ENCODE measurements around the gene PSG7.
"Not testable (repeated sequence)": the region's sequence is repeated elsewhere in the genome, so short reads cannot be mapped to it uniquely, and the experiment has no call there.

Gene PSG7

GRCh38 chr19:42937107-42937506, at the start of gene PSG7:
TSS of gene PSG7 (minus strand) at chr19:42937207. CDS start at chr19:42937076, 131 bp downstream.
- not testable (repeated sequence) for H3K4me1 Mint-ChIP-seq; DNase-seq (ENCODE audit: low spot score in 2 of 2); H3K9me3 Mint-ChIP-seq; H3K27ac Mint-ChIP-seq; ATAC-seq; H3K36me3 Mint-ChIP-seq; H3K4me3 Mint-ChIP-seq

DNA sequence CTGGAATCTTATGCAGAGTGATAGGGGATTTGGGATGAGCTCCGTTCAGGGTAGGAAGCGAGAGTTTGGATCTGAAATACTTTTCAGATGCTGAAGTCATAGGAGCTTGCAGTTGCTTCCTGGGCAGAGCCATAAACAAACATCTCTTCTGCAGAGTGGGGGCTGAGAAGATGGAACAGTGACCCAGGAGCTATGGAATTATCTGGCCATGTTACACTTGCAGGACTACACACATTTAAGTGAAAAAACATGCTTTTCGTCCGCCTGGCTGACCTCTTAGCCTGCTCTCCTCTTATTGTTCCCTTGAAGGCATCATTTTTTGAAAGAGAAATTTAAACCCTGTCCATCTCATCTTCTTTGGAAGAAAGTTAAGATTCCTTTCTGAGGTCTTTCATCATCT, 48.6 kb upstream of the PSG7 start:
- H3K36me3 Mint-ChIP-seq = no peaks in the 10 kb centered on the region
- ATAC-seq (no peak), DNase-seq (ENCODE audit: low spot score in 2 of 2) (no peak)
- peaks cover 8% of the 10 kb centered on the region for H3K9me3 Mint-ChIP-seq
- H3K27ac Mint-ChIP-seq = no peak overlapping the region
- no peak overlapping the region for H3K4me3 Mint-ChIP-seq
- H3K4me1 Mint-ChIP-seq = no peaks in the 10 kb centered on the region

DNA sequence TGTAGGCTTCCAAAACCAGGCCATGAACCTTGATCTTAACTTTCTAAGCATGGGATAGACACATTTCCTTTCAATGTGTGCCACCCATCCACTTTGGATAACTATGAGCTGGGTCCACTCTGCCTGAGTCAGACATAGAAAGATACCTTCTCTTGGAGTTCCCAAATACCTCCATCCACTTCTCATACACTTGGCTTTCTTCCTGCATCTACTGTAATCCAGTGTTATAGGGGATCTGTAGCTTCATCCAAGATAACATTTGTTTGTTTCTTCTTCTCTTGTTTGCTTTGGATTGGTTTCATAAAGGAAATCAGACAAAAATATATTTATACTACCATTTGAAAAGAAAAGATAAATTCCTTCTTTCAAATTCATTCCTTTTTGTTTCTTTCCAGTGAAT, 45.1 kb upstream of the PSG7 start:
- not testable (repeated sequence) for H3K4me1 Mint-ChIP-seq; H3K9me3 Mint-ChIP-seq; H3K36me3 Mint-ChIP-seq; DNase-seq (ENCODE audit: low spot score in 2 of 2); ATAC-seq; H3K4me3 Mint-ChIP-seq; H3K27ac Mint-ChIP-seq

DNA sequence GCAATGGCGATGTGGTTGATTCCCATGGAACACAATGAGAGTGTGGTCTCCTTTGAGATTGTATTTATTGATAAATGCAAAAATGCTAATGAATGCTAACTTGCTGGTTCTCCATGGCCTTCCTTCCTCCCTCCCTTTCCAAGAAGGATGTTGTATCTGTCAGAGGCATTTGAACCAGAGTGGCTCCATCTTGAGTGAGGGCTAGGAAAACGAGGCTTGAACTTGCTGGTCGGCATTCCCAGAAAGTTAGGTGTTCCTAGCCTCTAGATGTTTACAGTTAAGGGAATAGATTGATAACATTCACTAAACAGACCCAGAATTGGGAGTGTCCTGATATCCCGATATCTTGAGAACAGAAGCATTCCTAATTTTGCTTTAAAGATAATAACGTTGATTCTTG, 34.4 kb upstream of the PSG7 start:
- H3K4me3 Mint-ChIP-seq; H3K36me3 Mint-ChIP-seq; H3K9me3 Mint-ChIP-seq; DNase-seq (ENCODE audit: low spot score in 2 of 2); H3K27ac Mint-ChIP-seq; H3K4me1 Mint-ChIP-seq; ATAC-seq: not testable (repeated sequence)

DNA sequence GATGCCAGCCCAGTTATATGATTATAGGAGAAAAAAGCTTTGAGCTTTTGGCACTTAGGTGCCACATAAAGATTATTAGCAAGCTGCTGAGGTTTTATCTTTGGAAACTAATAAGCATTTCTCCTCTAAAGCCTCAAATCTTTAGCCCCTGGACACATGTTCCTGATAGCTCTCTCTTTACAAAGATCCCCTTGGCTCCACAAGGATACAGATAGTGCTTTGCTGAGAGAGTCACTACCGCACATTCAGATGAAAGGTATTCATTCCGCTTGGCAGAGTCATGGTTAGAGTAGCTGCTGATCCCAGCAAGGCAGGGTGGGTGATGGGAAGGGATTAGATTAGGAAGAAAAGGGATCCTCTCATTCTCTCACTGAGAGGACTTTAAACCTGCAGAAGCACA, 28.2 kb upstream of the PSG7 start:
- no peak for ATAC-seq
- Mint-ChIP-seq H3K36me3 (no peaks in the 10 kb centered on the region), H3K4me1 (no peaks in the 10 kb centered on the region), H3K9me3 (no peaks in the 10 kb centered on the region), H3K4me3 (no peak overlapping the region), H3K27ac (no peak overlapping the region)
- DNase-seq (ENCODE audit: low spot score in 2 of 2) = no peak

DNA sequence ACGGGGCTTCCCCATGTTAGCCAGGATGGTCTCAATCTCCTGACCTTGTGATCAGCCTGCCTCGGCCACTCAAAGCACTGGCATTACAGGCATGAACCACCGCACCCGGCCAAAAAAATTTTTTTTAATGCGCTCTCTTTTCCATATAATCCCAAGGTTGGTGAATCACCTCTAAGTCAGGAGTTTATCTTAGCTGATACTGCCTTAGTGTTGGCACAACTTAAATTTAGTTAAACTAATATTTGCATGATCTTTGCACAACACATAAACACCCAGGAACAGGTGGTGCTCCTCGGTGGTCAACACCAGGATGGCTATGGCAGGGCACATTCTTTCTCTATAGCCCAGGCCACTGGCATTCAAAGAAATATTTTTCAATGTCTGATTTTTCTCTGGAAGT, 24.1 kb upstream of the PSG7 start:
- ATAC-seq = no peak
- Mint-ChIP-seq H3K27ac (no peak overlapping the region), H3K9me3 (no peaks in the 10 kb centered on the region), H3K4me1 (no peaks in the 10 kb centered on the region), H3K4me3 (no peak overlapping the region), H3K36me3 (no peaks in the 10 kb centered on the region)
- DNase-seq (ENCODE audit: low spot score in 2 of 2) = no peak

- not testable (repeated sequence) for H3K4me1 Mint-ChIP-seq; ATAC-seq; H3K9me3 Mint-ChIP-seq; H3K36me3 Mint-ChIP-seq; H3K27ac Mint-ChIP-seq; DNase-seq (ENCODE audit: low spot score in 2 of 2); H3K4me3 Mint-ChIP-seq
Measured at GRCh38 chr19:42952126-42952525, 15.1 kb upstream of the PSG7 start.

- H3K36me3 Mint-ChIP-seq; H3K4me3 Mint-ChIP-seq; H3K4me1 Mint-ChIP-seq; H3K9me3 Mint-ChIP-seq; H3K27ac Mint-ChIP-seq; ATAC-seq; DNase-seq (ENCODE audit: low spot score in 2 of 2): not testable (repeated sequence)
Measured at GRCh38 chr19:42951476-42951875, 14.5 kb upstream of the PSG7 start.

DNA sequence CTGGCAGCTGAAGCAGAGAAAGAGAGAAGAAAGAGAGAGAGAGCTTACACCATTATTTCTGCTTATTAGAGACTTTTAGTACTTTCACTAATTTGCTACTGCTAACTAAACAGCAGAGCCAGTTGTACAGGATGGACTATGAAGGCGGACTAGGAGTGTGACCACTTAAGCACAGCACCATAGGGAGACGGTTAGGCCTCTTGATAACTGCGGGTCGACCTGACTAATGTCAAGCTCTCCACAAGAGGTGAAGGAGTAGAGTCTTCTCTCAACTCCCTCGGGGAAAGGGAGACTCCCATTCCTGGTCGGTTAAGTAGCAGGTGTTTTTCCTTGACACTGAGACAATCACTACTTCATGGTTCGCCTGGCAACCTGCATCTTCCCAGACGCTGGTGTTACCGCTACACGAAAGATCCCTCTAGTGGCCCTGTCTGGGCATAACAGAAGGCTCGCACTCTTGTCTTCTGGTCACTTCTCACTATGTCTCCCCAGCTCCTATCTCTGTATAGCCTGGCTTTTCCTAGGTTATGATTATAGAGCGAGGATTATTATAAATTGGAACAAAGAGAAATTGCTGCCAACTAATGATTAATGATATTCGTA, 5.3 kb upstream of the PSG7 start:
- Mint-ChIP-seq H3K4me3 (no peak overlapping the region), H3K36me3 (no peaks in the 10 kb centered on the region), H3K27ac (no peak overlapping the region), H3K4me1 (no peaks in the 10 kb centered on the region), H3K9me3 (no peaks in the 10 kb centered on the region)
- ATAC-seq (no peak), DNase-seq (ENCODE audit: low spot score in 2 of 2) (no peak)

GRCh38 chr19:42934726-42935125, 2.3 kb downstream of the PSG7 start:
- not testable (repeated sequence) for H3K9me3 Mint-ChIP-seq; DNase-seq (ENCODE audit: low spot score in 2 of 2); H3K36me3 Mint-ChIP-seq; ATAC-seq; H3K4me1 Mint-ChIP-seq; H3K27ac Mint-ChIP-seq; H3K4me3 Mint-ChIP-seq

- not testable (repeated sequence) for H3K9me3 Mint-ChIP-seq; H3K36me3 Mint-ChIP-seq; H3K27ac Mint-ChIP-seq; ATAC-seq; H3K4me3 Mint-ChIP-seq; DNase-seq (ENCODE audit: low spot score in 2 of 2); H3K4me1 Mint-ChIP-seq
Measured at GRCh38 chr19:42934183-42934582, 2.8 kb downstream of the PSG7 start.

DNA sequence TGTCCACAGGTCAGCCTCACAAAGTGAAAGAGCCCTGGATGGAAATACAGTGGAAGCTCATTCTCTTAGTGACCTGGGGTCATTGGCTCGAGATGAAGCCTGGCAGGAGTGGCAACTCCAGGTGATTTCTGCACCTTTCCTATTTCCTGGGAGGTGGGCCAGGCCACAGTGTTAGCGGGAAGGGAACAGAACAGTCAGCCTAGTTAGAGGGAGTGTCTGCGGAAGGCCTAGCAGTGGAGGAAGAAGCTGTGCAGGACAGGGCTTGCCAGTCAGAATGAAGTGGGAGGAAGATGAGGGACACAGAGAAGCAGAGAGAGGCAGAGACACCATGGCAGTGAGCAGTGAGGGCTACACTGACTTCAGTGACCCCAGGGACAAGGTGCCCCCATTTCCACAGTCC, 3.6 kb downstream of the PSG7 start:
- H3K9me3 Mint-ChIP-seq; H3K27ac Mint-ChIP-seq; DNase-seq (ENCODE audit: low spot score in 2 of 2); H3K4me1 Mint-ChIP-seq; ATAC-seq; H3K36me3 Mint-ChIP-seq; H3K4me3 Mint-ChIP-seq: not testable (repeated sequence)

DNA sequence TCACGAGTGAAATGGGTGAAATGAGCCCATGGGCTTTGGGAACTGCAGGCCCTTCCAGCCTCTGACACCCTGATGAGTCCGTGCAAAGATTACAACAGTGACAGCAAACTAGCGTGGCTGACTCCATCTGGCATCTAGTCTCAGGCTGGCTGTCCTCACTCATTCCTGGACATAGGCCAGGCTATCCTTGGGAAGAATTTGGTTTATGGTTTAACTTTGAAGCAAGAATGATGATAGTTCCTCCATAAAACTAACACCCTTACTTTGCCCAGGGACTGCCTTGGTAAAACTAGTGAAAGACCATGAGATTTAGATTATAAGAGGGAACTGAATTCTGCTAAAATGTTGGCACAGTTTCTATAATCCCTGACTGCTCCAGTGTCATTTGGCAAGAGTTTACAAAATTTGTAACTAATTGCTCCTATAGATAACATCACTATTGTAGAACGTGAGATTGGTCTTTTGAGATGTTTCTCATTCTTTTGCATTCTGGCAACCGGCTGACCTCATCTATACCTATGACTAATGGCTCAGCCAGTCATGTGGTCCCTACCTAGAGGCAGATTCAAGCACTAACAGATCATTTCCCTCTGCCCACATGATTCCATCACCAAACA, 4.4 kb downstream of the PSG7 start:
- not testable (repeated sequence) for H3K4me1 Mint-ChIP-seq; DNase-seq (ENCODE audit: low spot score in 2 of 2); H3K4me3 Mint-ChIP-seq; H3K9me3 Mint-ChIP-seq; H3K36me3 Mint-ChIP-seq; H3K27ac Mint-ChIP-seq; ATAC-seq

DNA sequence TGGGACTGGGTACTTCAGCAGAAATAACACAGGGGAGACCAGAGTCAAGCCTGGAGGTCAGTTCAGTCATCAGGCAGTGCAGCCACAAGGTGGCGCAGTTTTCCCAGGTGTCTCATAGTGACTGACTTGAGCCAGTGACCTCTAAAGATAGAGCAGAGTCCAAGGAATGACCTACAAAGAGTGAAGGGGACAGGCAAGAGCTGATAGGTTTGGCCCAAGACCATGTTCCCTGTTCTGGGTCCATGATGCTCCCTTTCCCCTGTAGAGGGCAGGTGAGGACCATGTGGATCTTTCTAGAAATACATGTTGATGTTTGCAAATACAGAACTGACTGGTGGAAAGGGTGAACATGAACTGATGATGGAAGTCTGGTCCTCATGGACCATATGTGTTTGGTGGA, 6.8 kb downstream of the PSG7 start:
- not testable (repeated sequence) for ATAC-seq; H3K36me3 Mint-ChIP-seq; DNase-seq (ENCODE audit: low spot score in 2 of 2); H3K9me3 Mint-ChIP-seq; H3K4me1 Mint-ChIP-seq; H3K4me3 Mint-ChIP-seq; H3K27ac Mint-ChIP-seq

- DNase-seq (ENCODE audit: low spot score in 2 of 2) = no peak
- Mint-ChIP-seq H3K36me3 (no peaks in the 10 kb centered on the region), H3K9me3 (no peaks in the 10 kb centered on the region), H3K27ac (no peak overlapping the region), H3K4me3 (no peak overlapping the region), H3K4me1 (no peaks in the 10 kb centered on the region)
- no peak for ATAC-seq
Measured at GRCh38 chr19:42928896-42929295, 8.1 kb downstream of the PSG7 start.

- no peaks in the 10 kb centered on the region for H3K4me1 Mint-ChIP-seq
- no peaks in the 10 kb centered on the region for H3K9me3 Mint-ChIP-seq
- ATAC-seq (no peak), DNase-seq (ENCODE audit: low spot score in 2 of 2) (no peak)
- H3K27ac Mint-ChIP-seq = no peak overlapping the region
- H3K4me3 Mint-ChIP-seq = no peak overlapping the region
- H3K36me3 Mint-ChIP-seq = no peaks in the 10 kb centered on the region
Measured at GRCh38 chr19:42926781-42927180, 10.2 kb downstream of the PSG7 start.
